ENCODE data around the gene PRKN. TPM values are rescaled to one million over a fixed set of nuclear protein-coding genes. Genes with fewer than 3 reads are reported as not detected.
"Not testable (repeated sequence)": the region's sequence is repeated elsewhere in the genome, so short reads cannot be mapped to it uniquely, and the experiment has no call there.

Gene PRKN
- total RNA-seq, 2 donors from 2014 or later, result 15.7 to 19.3 TPM

GRCh38 chr6:162533009-162533400 lies 194.6 kb downstream of the PRKN start:
- Histone ChIP-seq H3K4me1 (peaks cover 0 to 6% of the 10 kb centered on the region in 2 donors), H3K27ac (no peak overlapping the region), H3K9me3 (no peaks in the 10 kb centered on the region), H3K36me3 (no peaks in the 10 kb centered on the region), H3K4me3 (no peak overlapping the region), H3K27me3 (no peaks in the 10 kb centered on the region)
- DNase-seq (ENCODE audit: low spot score), result no peak
- no peak for TF ChIP-seq CTCF (IDR thresholded peaks at IDR 0.05)

- DNase-seq (ENCODE audit: low spot score), result no peak
- Histone ChIP-seq H3K4me3 (no peak overlapping the region), H3K27me3 (no peaks in the 10 kb centered on the region), H3K9me3 (no peaks in the 10 kb centered on the region), H3K36me3 (no peaks in the 10 kb centered on the region), H3K27ac (no peak overlapping the region), H3K4me1 (peaks cover 0 to 5% of the 10 kb centered on the region in 2 donors)
- TF ChIP-seq CTCF (IDR thresholded peaks at IDR 0.05), result no peak
These were observed 195.1 kb downstream of the PRKN start for GRCh38 chr6:162532283-162533008.

GRCh38 chr6:162531391-162531790 lies 196.2 kb downstream of the PRKN start:
- H3K27ac ChIP-seq; H3K36me3 ChIP-seq; H3K9me3 ChIP-seq; H3K27me3 ChIP-seq; H3K4me1 ChIP-seq; H3K4me3 ChIP-seq; DNase-seq (ENCODE audit: low spot score): not testable (repeated sequence)

- no peak for DNase-seq (ENCODE audit: low spot score)
- no peak overlapping the region for H3K4me3 ChIP-seq
- TF ChIP-seq CTCF (IDR thresholded peaks at IDR 0.05), result no peak
These were observed 199.0 kb downstream of the PRKN start for GRCh38 chr6:162528538-162528937.

GRCh38 chr6:162526960-162527359 lies 200.6 kb downstream of the PRKN start:
- DNase-seq (ENCODE audit: low spot score), result no peak
- no peak overlapping the region for H3K4me3 ChIP-seq
- no peaks in the 10 kb centered on the region for H3K4me1 ChIP-seq
- H3K27me3 ChIP-seq, result no peaks in the 10 kb centered on the region
- no peaks in the 10 kb centered on the region for H3K36me3 ChIP-seq
- H3K27ac ChIP-seq, result no peak overlapping the region
- H3K9me3 ChIP-seq, result no peaks in the 10 kb centered on the region
- no peak for TF ChIP-seq CTCF (IDR thresholded peaks at IDR 0.05)

More at GRCh38 chr6:162528538-162528937, 199.0 kb downstream of the PRKN start:
- Histone ChIP-seq H3K27me3 (no peaks in the 10 kb centered on the region), H3K9me3 (no peaks in the 10 kb centered on the region), H3K36me3 (no peaks in the 10 kb centered on the region), H3K27ac (no peak overlapping the region), H3K4me1 (peaks cover 0 to 5% of the 10 kb centered on the region in 2 donors)

- Histone ChIP-seq H3K27me3 (no peaks in the 10 kb centered on the region), H3K27ac (no peak overlapping the region), H3K4me3 (no peak overlapping the region), H3K4me1 (no peaks in the 10 kb centered on the region), H3K9me3 (no peaks in the 10 kb centered on the region), H3K36me3 (no peaks in the 10 kb centered on the region)
- DNase-seq (ENCODE audit: low spot score), result no peak
- no peak for TF ChIP-seq CTCF (IDR thresholded peaks at IDR 0.05)
These were observed 202.4 kb downstream of the PRKN start for GRCh38 chr6:162525181-162525580.
